Stomach (tissue), 9 donors: ENCODE data around the gene COL24A1. TPM values are rescaled to one million over a fixed set of nuclear protein-coding genes. Genes with fewer than 3 reads are reported as not detected.

ENCODE experiments used
- DNase-seq, 2 donors: peaks; one replicate each; pipeline versions ENCODE4 v3.0.0 to v3.0.0-alpha.2; 2013 to 2019
- H3K27ac ChIP-seq, 5 donors: fragments of 200-600 bp in 4 of 5; sonication (generic) in 4 of 5; one replicate each; pipeline ENCODE4 v1.5.1; 2013 to 2019; ENCODE audit warnings: mild to moderate bottlenecking in 1 of 5, moderate library complexity in 1 of 5
- H3K27me3 ChIP-seq, 3 donors: fragments of 200-600 bp; sonication (generic); one replicate each; pipeline ENCODE4 v1.5.1; 2017 to 2019; ENCODE audit warnings: mixed run types in 1 of 3
- H3K36me3 ChIP-seq, 4 donors: fragments of 200-600 bp; sonication (generic); 1 replicate in 3 of 4; 2 replicates in 1 of 4; pipeline ENCODE4 v1.5.1; 2016 to 2019
- H3K4me1 ChIP-seq, 4 donors: fragments of 200-600 bp; sonication (generic); one replicate each; pipeline ENCODE4 v1.5.1; 2016 to 2019
- H3K4me3 ChIP-seq, 4 donors: fragments of 200-600 bp; sonication (generic) in 3 of 4; one replicate each; pipeline ENCODE4 v1.5.1; 2016 to 2019; ENCODE audit warnings: mild to moderate bottlenecking in 1 of 4
- H3K9me3 ChIP-seq, 4 donors: fragments of 200-600 bp; sonication (generic); one replicate each; pipeline ENCODE4 v1.5.1; 2016 to 2019
- CTCF ChIP-seq, 7 experiments: fragments of 450-650 bp in 4 of 7; fragments of 200-600 bp in 3 of 7; sonication (generic) in 3 of 7; IDR thresholded peaks; one replicate each; pipeline ENCODE4 v1.5.1; 2016 to 2019; ENCODE audit warnings: antibody characterized with exemption in 7 of 7, control low read depth in 2 of 7, mild to moderate bottlenecking in 1 of 7
- EP300 ChIP-seq: sonication (generic); formaldehyde crosslinking; IDR thresholded peaks from one replicate; pipeline ENCODE4 v1.6.1; 2017; ENCODE audit warnings: antibody characterized with exemption
- POLR2A ChIP-seq, 4 donors: fragments of 450-650 bp; IDR thresholded peaks; one replicate each; pipeline ENCODE4 v1.6.1; 2016; ENCODE audit warnings: antibody characterized with exemption in 4 of 4, control low read depth in 2 of 4, mild to moderate bottlenecking in 1 of 4, moderate library complexity in 1 of 4
- POLR2AphosphoS5 ChIP-seq, 3 donors: sonication (generic); formaldehyde crosslinking; IDR thresholded peaks; one replicate each; pipeline ENCODE4 v1.6.1; 2016; ENCODE audit warnings: antibody characterized with exemption in 3 of 3
- WGBS, 5 donors: extraction: QIAGEN DNeasy Blood & Tissue Kit in 3 of 5; methylation state at CpG; one replicate each; pipeline versions ENCODE4 v1.1.5 to v1.1.7; 2013 to 2018; 5-methylcytosine and 5-hydroxymethylcytosine counted together
- intact Hi-C: fragments of 100-400 bp; cut with DNase I; formaldehyde crosslinking; loops from one replicate; pipeline ENCODE4 v1.15.1; 2023; ENCODE audit warnings: low total_unique reads
- polyA plus RNA-seq, 3 donors: library from polyadenylated mRNA; stranded (reverse); fragments of 200-250 nt; gene quantifications; one replicate each; pipeline ENCODE4 v1.2.3, GENCODE V29; 2013
- total RNA-seq, 5 donors: library from RNA; depleted of rRNA; stranded (reverse); fragments of >200 nt; gene quantifications; one replicate each; pipeline versions ENCODE4 v1.1.0 to v1.2.3, GENCODE V29; 2014 to 2016
- donor health status: healthy with polysubstance abuse.
- donor health status: Bipolar disorder and iron deficiency.
- donor health status: healthy.

COL24A1 gene
- total and polyA plus RNA-seq, 8 donors = under 0.01 to 2.4 (median 0.34) TPM; not detected in 2

DNA sequence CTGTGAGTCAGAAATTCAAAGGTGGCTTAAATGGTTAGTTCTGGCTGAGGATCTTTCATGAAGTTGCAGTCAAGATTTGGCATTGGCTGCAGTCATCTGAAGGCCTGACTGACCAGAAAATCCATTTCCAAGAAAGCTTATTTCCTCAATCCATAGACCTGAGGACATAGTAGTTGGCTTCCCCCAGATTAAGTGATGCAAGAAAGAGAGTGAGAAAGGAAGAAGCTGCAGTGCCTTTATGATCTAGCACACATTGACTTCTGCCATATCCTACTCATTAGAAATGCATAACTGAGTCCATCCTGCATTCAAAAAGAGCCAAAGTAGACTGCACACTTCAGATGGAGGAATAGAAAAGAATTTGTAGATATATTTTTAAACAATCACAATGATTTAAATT lies 222.6 kb downstream of the COL24A1 start:
- H3K4me3 ChIP-seq = no peak overlapping the region
- no peaks in the 10 kb centered on the region for H3K27me3 ChIP-seq
- TF ChIP-seq CTCF (IDR thresholded peaks at IDR 0.05) (no peak), EP300 (no peak), POLR2A (IDR thresholded peaks at IDR 0.05) (no peak), POLR2AphosphoS5 (IDR thresholded peaks at IDR 0.05) (no peak)
- intact Hi-C loops = no loop called here
- H3K27ac ChIP-seq = no peak overlapping the region
- no peaks in the 10 kb centered on the region for H3K4me1 ChIP-seq
- no peaks in the 10 kb centered on the region for H3K9me3 ChIP-seq
- H3K36me3 ChIP-seq = no peaks in the 10 kb centered on the region
- peak in 1 of 2 donors; percentile 34 for DNase-seq

DNA sequence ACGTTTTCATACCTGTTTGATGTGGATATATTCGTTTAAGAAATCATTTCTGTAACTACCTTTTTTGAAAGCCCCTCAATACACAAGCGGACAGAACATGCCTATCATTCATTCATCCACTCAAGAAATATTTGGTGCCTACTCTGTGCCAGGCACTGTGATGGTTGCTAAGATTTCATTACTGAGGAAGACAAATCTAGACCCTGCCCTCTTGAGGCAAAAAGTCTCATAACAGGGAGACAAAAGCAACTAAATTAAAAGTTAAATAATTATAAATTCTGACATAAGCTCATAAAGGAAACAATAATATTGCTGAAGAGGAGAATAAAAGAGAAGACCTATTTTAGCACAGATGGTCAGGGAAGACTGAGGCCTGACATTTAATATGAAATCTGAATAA lies 244.8 kb downstream of the COL24A1 start:
- H3K4me1 ChIP-seq = no peaks in the 10 kb centered on the region
- H3K4me3 ChIP-seq = no peak overlapping the region
- WGBS, 5 donors = 51 to 68% (median 59%) methylated on average over 3 of the region's 3 CpGs
- H3K36me3 ChIP-seq = no peaks in the 10 kb centered on the region
- H3K27ac ChIP-seq = no peak overlapping the region
- no peak for DNase-seq
- no peaks in the 10 kb centered on the region for H3K27me3 ChIP-seq
- TF ChIP-seq CTCF (IDR thresholded peaks at IDR 0.05) = no peak
- TF ChIP-seq POLR2A (IDR thresholded peaks at IDR 0.05) = no peak
- TF ChIP-seq EP300 = no peak
- no peak for TF ChIP-seq POLR2AphosphoS5 (IDR thresholded peaks at IDR 0.05)
- no peaks in the 10 kb centered on the region for H3K9me3 ChIP-seq
- intact Hi-C loops = no loop called here

GRCh38 chr1:85900921-85901320 lies 255.7 kb downstream of the COL24A1 start:
- Histone ChIP-seq H3K9me3 (peaks cover 0 to 15% (median 6%) of the 10 kb centered on the region in 4 donors), H3K4me1 (no peaks in the 10 kb centered on the region), H3K27ac (no peak overlapping the region), H3K27me3 (no peaks in the 10 kb centered on the region), H3K4me3 (no peak overlapping the region), H3K36me3 (no peaks in the 10 kb centered on the region)
- intact Hi-C loops = no loop called here
- TF ChIP-seq POLR2AphosphoS5 (IDR thresholded peaks at IDR 0.05) = no peak
- no peak for TF ChIP-seq EP300
- TF ChIP-seq POLR2A (IDR thresholded peaks at IDR 0.05) = no peak
- no peak for TF ChIP-seq CTCF (IDR thresholded peaks at IDR 0.05)
- no peak for DNase-seq

- DNase-seq = no peak
- no peaks in the 10 kb centered on the region for H3K36me3 ChIP-seq
- peaks cover 0 to 15% (median 6%) of the 10 kb centered on the region in 4 donors for H3K9me3 ChIP-seq
- H3K4me1 ChIP-seq = no peaks in the 10 kb centered on the region
- TF ChIP-seq CTCF (IDR thresholded peaks at IDR 0.05) = no peak
- no peak for TF ChIP-seq POLR2A (IDR thresholded peaks at IDR 0.05)
- no peak for TF ChIP-seq EP300
- TF ChIP-seq POLR2AphosphoS5 (IDR thresholded peaks at IDR 0.05) = no peak
- 80 to 89% (median 87%) methylated on average over 2 of the region's 2 CpGs for WGBS, 5 donors
- no peak overlapping the region for H3K4me3 ChIP-seq
- H3K27ac ChIP-seq = no peak overlapping the region
- intact Hi-C loops = no loop called here
- H3K27me3 ChIP-seq = no peaks in the 10 kb centered on the region
Observed at GRCh38 chr1:85898861-85899260, 257.7 kb downstream of the COL24A1 start.
